HG03520 (cell line): ENCODE results near the gene AMHR2.

Source experiments
- ATAC-seq: cut with Tn5 transposase; IDR thresholded peaks from one replicate; pipeline ENCODE4 v1.9.1; 2021; ENCODE audit warnings: mild to moderate bottlenecking, moderate library complexity; ENCODE audit not compliant: unreplicated experiment

Gene AMHR2

DNA sequence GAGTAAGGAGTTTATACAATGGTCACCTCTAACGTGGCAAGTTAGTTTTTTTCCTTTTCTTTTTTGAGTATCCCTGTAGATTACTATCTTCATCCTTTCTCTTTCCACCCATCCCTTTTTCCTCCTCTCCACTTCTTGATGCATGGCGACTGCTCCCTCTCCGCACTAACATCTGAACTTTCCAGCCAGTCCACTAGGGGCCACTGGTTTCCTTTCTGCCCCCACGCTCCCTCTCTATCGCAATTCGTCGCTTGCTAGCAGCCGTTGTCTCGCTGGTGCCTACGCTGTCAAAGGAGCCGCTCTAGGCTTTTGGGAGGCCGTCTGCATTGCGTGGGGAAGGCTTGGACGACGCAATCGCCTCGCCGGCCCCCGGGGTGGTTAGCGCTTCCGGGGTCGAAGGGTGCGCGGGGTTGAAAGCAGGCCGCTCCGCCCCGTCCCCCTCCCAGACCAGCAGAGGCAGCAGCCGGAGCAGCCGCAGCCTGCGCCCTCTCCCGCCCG lies 28.1 kb downstream of the AMHR2 start, which contains the start of gene PCBP2:
Gene PCBP2 (plus strand): TSS at position 442 of the 498 bp plus-strand sequence. CDS start 2,699 bp downstream, outside the sequence.
- peak; percentile 97 for ATAC-seq

DNA sequence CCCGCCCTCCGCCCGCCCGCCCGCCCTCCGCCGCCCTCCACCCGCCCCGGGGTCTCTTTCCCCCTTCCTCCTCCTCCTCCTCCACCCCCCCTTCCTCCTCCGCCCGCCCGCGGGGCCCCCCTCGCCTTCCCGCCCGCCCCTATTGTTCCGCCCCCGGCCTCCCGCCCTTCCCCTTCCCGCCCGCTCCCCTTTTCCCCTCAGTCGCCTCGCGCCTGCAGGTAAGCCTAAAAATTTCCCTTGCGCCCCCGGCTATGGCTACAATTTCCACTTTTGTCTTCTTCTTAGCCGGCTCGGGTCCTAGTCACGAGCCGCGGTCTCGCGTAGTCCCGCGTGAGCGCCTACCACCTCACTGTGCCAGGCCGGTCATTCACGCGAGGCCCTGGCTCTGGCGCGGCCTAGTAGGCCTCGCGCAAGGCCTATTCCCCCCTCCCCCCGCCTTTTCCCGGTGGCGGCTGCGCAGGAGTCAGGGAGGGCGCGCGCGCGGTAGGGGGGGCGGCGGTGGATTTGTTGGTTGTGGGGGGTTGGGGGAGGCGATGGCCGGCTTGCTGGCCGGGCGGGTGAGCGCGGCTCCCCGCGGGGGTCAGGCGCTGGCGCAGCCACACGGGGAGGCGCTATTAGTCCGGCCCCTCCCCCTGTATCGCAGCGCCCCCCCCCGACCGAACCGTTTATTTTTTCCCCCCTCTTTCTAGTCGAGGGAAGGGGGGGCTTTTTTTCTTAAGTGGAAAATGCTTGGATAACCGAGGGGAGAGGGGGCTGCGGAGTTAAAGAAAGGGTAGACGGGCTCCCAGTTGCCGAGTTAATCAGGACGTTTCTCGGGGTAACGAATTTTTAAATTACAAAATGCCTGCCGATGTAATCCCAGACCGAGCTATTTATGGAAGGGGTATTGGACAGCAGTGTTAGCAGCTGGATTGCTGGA lies 28.8 kb downstream of the AMHR2 start:
- no peak for ATAC-seq

GRCh38 chr12:53453953-53454640 lies 30.4 kb downstream of the AMHR2 start:
- ATAC-seq, result no peak

DNA sequence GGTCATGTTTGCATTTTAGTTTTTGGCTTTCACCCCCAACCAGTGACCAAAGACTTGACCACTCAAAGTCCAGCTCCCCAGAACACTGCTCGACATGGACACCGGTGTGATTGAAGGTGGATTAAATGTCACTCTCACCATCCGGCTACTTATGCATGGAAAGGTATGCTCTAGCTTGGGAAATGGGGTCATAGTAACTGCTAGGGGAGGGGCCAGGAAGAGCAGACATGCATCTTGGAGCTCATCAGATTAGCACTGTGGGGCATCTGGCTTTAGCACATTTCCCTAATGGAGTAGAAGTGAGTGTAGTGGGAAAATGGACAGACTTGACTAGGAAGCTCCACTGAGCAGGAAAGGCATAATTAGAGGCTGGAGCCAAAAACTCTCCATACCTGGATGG lies 31.1 kb downstream of the AMHR2 start:
- ATAC-seq, result no peak

DNA sequence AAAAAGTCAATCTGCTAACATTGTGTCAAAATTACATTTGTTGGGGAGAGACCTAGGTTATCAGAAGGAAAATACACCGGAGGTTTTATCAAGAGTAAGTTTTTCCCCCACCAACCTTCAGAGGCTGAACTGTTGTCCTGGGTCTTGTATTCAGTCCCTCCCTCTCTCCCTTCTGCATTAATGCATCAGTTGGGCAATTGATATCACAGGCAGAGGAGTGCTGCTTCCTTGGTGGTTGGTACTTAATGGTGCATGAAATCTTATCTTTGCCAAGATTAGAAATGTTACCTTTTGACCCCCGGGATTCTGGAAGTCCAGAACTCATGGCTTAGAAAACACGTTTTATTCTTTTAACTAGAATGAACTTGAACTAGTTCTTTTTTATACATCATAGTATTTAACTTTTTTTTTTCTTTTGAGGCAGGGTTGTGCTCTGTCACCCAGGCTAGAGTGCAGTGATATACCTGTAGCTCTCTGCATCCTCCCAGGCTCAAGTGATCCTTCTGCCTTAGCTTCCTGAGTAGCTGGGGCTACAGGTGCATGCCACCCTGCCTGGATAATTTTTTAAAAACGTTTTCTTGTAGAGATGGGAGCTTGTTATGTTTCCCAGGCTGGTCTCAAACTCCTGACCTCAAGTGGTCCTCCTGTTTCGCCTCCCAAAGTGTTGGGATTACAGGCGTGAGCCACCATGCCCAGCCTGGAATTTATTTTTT lies 33.2 kb downstream of the AMHR2 start:
- ATAC-seq, result no peak

DNA sequence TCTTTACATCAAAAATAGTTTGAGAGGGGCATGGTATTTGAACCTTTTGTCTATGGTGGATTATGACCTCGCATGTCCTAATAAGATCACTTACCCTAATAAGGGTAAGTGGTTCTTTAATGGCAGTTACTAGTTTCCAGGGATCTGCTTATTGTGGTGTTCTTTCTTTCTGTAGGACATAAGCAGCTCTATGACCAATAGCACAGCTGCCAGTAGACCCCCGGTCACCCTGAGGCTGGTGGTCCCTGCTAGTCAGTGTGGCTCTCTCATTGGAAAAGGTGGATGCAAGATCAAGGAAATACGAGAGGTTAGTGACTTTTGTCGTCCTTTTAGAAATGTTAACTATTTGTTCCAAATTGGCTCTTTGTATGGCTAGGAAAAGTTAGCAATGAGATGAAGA lies 35.4 kb downstream of the AMHR2 start:
- no peak for ATAC-seq

DNA sequence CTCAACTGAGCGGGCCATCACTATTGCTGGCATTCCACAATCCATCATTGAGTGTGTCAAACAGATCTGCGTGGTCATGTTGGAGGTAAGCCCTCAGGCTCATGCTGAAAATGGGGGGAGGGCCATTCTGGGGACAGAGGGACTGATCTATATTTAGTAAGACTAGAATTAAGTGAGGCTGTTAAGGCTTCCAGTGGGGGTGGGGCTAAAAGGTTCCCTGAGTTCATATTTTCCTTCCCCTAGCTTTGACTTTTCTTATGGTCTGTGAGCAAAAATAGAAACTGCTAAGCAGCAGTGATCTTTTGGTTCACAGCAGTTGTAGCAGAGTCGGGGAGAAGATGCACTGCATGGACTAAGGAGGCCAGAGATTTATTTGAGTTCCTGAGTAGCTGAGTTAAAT lies 37.4 kb downstream of the AMHR2 start:
- no peak for ATAC-seq

DNA sequence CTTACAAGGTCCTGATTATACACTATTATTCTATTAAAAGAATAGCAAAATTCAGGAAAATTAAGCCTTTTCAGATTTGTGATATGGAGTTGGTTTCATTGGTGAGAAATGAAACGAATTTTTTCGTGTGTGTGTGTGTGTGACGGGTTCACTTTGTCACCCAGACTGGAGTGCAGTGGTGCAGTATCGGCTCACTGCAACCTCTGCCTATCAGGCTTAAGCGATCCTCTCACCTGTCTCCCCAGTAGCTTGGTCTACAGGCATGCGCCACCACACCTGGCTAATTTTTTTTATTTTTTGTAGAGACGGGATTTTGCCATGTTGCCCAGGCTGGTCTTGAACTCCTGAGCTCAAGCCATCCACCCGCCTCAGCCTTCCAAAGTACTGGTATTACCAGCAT lies 37.9 kb downstream of the AMHR2 start:
- no peak for ATAC-seq

DNA sequence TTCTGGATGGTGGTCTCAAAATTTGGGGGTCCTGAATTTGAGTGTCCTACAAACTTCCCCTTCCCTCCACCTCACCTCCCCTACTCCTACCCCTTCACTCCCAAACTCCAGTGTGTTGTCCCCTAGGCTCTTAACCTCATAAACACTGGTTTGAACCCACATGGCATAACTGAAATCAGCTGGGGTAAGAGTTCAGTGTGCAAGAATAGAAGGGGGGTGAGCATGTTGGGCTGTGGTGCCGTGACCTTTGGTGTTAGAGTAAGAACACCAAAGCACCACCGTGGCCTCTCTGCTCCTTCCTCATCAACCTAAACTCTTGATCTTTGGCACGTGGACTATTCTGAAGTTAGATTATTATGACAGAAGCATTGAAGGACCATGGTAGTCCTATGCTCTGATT lies 39.3 kb downstream of the AMHR2 start:
- no peak for ATAC-seq

GRCh38 chr12:53463802-53464560 lies 40.3 kb downstream of the AMHR2 start:
- ATAC-seq, result no peak

DNA sequence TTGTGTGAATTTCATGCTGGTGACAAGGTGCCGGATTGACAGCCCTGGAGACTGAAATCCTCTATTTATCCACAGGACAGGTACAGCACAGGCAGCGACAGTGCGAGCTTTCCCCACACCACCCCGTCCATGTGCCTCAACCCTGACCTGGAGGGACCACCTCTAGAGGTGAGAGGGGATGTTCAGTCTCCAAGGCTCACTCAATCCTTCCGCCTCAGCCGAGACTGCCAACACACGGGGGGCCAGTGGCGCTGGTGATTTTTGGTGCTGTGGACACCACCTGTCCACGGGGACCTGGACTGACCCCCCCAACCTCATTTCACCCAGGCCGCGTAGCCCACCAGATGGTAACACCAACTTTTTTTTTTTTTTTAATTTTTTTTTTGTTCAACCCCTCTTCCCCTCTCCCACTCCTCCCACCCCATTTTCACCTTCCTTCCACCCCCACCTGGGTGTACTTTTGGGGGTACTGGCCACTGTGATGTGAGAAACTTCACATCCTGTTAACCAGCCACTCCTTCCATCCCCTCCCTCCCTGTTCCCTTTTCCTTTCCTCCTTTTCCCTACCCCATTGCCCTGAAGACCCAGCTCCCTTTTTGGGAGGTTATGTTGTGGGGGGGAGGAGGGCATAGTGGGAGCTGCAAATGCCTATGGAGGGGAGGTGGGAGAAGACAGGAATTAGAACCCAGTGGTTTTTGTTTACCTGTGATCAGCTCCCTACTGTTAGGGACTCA lies 41.2 kb downstream of the AMHR2 start:
- no peak for ATAC-seq

DNA sequence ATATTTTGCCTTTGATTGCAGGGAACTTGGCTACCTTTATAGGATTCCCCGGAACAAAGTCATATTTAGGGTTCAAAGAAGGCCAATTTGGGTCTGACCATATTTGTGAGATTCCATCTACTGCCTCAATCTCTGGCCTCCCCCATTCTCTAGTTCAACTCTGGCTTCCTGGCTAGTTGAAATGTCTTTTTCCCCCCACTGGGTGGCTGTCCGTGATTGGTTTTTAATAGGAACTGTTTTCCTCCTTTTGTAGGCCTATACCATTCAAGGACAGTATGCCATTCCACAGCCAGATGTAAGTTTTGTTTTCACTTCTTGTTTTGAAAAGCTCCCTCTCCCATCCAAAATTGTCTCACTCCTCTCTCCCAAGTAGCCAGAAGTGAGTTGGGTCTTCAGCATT lies 42.0 kb downstream of the AMHR2 start:
- ATAC-seq, result no peak

DNA sequence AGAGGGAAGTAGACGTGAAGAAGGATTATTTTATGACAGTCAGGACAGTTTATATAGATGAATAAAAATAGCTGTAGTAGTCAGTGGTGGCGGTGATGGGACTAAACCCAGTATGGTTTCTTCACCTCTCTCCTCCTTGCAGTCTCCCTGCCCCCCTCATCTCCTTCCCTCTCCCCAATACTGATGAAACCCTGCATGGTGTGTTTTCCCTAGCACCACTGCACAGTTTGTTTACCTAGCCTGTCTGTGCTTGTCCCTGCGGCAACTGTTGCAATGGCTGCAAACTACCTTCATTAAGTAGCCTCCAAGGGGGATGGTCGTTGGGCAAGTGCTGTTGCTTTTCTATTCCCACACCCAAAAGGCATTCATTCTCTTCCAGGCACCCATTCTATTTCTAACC lies 43.0 kb downstream of the AMHR2 start:
- no peak for ATAC-seq

GRCh38 chr12:53467082-53467481 lies 43.4 kb downstream of the AMHR2 start:
- no peak for ATAC-seq

DNA sequence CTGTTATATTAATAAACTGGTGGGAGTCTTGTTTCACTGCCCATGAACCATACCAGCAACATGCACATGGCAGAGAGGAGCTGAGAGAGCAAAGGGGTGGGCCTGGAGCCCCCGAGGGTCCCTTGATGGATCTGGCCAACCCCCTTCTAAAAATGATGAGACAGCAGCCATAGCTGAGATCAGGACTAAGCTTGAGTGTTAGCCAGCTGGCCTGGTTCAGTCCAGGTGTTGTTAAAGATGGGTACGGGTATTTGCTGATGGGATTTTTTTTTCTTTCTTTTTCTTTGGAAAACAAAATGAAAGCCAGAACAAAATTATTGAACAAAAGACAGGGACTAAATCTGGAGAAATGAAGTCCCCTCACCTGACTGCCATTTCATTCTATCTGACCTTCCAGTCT lies 44.2 kb downstream of the AMHR2 start:
- ATAC-seq, result no peak

DNA sequence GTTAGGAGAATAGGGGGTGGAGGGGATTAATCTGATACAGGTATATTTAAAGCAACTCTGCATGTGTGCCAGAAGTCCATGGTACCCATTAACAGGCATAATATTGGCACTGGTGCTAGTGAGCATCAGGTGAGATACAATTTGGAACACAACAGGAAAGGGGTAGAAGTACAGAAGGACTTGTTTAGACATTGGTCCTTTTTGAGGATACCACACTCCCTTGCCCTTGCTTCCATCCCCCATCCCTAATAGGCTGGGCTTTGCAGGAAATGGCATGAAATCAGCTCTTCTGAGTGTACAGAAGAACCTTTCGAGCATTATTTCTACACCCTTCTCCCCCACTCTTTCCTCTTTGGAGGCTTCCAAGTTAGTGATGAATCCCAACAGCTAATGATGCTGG lies 44.6 kb downstream of the AMHR2 start:
- no peak for ATAC-seq

DNA sequence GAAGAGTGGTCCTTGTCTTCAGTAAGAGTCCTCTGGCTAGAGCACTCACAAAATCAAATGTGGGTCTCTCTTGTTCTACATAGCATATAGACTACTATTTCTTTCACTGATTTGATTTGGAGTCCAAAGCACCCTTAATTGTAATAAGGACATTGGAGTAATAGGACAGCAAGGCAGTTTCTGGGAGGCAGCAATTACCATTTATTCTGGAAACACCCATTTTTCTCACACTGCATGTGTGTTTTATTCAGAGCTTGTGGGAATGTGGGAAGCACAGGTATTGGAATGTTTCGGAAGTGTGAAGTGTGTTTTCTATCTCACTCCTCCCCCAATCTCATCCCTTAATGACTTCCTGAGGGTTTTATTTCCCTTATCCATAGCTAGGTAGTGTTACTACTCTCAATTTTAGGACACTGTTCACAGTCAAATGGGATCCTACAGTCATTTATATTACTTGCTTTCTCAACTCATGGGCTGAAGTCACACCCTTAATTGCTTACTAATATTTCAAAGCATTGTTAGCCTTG lies 48.5 kb downstream of the AMHR2 start:
- ATAC-seq, result no peak

DNA sequence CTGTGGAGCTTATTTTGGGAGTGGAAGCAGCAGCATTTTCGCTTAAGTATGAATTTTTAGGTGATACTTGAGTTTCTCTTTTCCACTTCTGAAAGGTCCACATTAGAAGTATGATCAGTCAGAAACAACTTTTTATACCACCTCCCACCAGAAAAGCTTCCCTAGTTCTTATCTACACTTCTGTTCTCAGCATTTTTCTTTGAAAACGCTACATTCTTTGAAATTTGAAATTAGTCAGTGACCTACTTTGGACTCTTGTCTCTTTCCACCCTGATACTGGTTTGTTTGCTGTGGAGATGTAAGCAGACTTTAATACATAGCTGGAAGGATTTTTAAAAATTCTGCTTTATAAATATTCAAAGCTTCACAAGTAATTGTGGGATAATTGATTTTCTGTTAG lies 50.4 kb downstream of the AMHR2 start:
- ATAC-seq, result no peak

DNA sequence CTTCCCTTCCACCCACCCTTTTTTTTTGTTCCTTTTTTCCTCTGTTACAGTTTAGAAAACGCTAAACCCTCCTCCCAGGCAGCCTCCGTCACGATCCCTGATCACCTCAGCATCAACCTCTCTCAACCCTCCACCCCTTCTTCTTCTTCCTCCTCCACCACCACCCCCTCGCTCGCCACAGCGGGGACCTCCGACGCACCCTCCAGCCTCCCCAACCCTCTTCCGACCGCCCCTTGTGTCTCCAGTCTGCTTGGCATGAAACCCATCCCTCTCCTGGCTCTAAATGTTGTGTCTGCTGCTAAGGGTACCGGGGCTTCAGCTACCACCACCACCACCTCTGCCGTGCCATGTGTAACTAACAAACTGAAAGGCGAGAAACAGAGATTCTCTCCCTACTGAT lies 51.2 kb downstream of the AMHR2 start:
- ATAC-seq, result no peak

GRCh38 chr12:53476769-53477209 lies 53.1 kb downstream of the AMHR2 start:
- no peak for ATAC-seq
